Calu3 (cell line): ENCODE data around the gene MAK. TPM values are rescaled to one million over a fixed set of nuclear protein-coding genes. Genes with fewer than 3 reads are reported as not detected.
"Not testable (repeated sequence)": the region's sequence is repeated elsewhere in the genome, so short reads cannot be mapped to it uniquely, and the experiment has no call there.

Experiments
- BruUV-seq: library from RNA; stranded (reverse); fragments of 400-500 nt; replicated peaks from 2 replicates; lab custom pipeline; 2021; lab: Mats Ljungman, UMichigan
- CTCF ChIA-PET: fragments of 300-600 bp; sonication (Branson Sonifier 250); formaldehyde crosslinking; loops from one replicate; lab custom pipeline; 2022; ENCODE audit warnings: antibody characterized with exemption; lab: Charles Lee
- DNase-seq: peaks from one replicate; pipeline ENCODE4 v3.0.0; 2022
- H3K27ac Mint-ChIP-seq: one replicate; pipeline ENCODE4 v1.8.0; 2022; ENCODE audit warnings: mixed read lengths; ENCODE audit not compliant: unreplicated experiment
- H3K27me3 Mint-ChIP-seq: one replicate; pipeline ENCODE4 v1.8.0; 2022; ENCODE audit warnings: mixed read lengths; ENCODE audit not compliant: unreplicated experiment
- H3K36me3 Mint-ChIP-seq: one replicate; pipeline ENCODE4 v1.8.0; 2022; ENCODE audit warnings: mild to moderate bottlenecking, moderate library complexity, mixed read lengths; ENCODE audit not compliant: insufficient read depth, unreplicated experiment
- H3K4me1 Mint-ChIP-seq: one replicate; pipeline ENCODE4 v1.8.0; 2022; ENCODE audit warnings: mild to moderate bottlenecking, low read depth, mixed read lengths; ENCODE audit not compliant: unreplicated experiment
- H3K4me3 Mint-ChIP-seq: one replicate; pipeline ENCODE4 v1.8.0; 2022; ENCODE audit warnings: mild to moderate bottlenecking, low read depth, moderate library complexity, mixed read lengths; ENCODE audit not compliant: unreplicated experiment
- H3K9me3 Mint-ChIP-seq: one replicate; pipeline ENCODE4 v1.8.0; 2022; ENCODE audit warnings: low read depth, mixed read lengths; ENCODE audit not compliant: unreplicated experiment
- intact Hi-C: fragments of 100-400 bp; cut with micrococcal nuclease; formaldehyde crosslinking; loops from one replicate; pipeline ENCODE4 v1.10.0; 2022; ENCODE audit not compliant: unreplicated experiment
- total RNA-seq: library from RNA; stranded (reverse); gene quantifications from 2 replicates; pipeline ENCODE4 v1.2.3, GENCODE V29; 2022
- TF ChIP-seq, protein P1 (sequence below): fragments of 200-600 bp; IDR thresholded peaks from one replicate; pipeline ENCODE4 v1.8.0; 2022; ENCODE audit warnings: antibody characterized with exemption; ENCODE audit not compliant: unreplicated experiment

MAK gene
- total RNA-seq, 1 experiment from 2014 or later, result 0.35 TPM

DNA sequence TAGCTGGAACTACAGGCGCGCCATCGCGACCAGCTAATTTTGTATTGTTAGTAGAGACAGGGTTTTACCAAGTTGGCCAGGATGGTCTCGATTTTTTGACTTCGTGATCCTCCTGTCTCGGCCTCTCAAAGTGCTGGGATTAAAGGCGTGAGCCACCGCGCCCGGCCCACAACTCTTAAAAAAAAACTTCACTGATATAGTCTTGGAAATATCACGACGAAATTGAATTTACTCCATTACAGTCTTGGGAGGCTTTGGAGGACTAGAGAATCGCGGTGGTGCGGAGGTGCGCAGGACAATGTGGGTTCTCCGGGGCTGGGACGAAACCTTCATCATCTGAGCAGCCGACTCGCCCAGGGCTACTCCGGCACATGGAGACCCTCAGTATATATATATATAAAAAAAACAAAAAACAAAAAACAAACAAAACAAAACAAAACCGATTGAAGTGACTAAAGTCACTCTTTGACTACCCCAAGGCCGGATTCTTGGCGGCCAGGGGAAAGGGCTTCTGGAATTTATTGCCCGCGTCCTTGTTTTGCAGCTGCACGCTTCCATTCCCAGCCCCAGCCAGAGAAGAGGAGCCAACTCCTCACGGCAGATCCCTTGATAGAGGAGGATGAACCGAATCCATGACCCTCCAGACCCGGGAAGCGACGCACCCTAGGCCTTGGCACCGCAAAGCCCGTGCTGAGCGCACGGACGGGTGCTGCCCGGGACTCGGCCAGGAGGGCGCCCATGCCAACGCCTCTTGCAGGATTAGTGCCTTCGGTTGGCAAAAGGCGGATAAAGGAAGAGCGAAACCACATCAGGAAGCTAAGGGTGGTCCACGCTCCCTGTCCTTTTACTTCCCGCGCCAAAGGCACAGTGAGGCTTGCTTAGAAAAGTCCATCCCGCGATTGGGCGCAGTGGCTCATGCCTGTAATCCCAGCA, 45.2 kb upstream of the MAK start:
- DNase-seq, result no peak
- Mint-ChIP-seq H3K36me3 (no peaks in the 10 kb centered on the region), H3K9me3 (no peaks in the 10 kb centered on the region), H3K27me3 (no peaks in the 10 kb centered on the region), H3K4me3 (no peak overlapping the region), H3K27ac (no peak overlapping the region), H3K4me1 (no peaks in the 10 kb centered on the region)
- TF ChIP-seq, protein P1, sequence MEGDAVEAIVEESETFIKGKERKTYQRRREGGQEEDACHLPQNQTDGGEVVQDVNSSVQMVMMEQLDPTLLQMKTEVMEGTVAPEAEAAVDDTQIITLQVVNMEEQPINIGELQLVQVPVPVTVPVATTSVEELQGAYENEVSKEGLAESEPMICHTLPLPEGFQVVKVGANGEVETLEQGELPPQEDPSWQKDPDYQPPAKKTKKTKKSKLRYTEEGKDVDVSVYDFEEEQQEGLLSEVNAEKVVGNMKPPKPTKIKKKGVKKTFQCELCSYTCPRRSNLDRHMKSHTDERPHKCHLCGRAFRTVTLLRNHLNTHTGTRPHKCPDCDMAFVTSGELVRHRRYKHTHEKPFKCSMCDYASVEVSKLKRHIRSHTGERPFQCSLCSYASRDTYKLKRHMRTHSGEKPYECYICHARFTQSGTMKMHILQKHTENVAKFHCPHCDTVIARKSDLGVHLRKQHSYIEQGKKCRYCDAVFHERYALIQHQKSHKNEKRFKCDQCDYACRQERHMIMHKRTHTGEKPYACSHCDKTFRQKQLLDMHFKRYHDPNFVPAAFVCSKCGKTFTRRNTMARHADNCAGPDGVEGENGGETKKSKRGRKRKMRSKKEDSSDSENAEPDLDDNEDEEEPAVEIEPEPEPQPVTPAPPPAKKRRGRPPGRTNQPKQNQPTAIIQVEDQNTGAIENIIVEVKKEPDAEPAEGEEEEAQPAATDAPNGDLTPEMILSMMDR, result no peak
- BruUV-seq, result no TSS peak
- intact Hi-C loops, result no loop called here
- CTCF ChIA-PET, result no interaction called here

DNA sequence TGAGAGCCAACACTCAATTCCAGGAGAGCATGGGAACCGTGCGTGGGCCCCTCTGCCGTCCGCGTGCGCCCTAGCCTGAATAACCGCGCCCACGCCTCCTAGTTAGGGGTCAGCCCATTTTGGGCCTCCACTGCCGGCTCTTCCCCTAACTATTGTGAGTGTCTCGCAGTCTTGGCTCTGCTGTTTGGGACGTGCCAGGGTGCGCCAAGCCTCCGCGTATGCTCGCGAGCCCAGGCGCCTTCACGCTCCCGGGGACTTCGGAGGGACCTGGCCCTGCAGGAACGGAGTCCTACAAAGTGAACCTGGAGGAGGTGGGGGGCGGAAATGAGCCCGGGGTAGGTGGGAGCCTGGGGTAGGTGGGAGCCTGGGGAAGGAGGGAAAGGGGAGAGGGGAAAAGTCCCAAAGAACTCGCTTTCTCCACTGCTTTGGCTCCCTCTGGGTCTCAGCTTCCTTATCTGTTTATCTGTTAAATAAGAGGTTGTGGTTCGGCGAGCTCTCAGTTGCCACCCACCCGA, 44.4 kb upstream of the MAK start:
- H3K27me3 Mint-ChIP-seq, result no peaks in the 10 kb centered on the region
- H3K27ac Mint-ChIP-seq, result no peak overlapping the region
- H3K4me1 Mint-ChIP-seq, result no peaks in the 10 kb centered on the region
- CTCF ChIA-PET, result no interaction called here
- intact Hi-C loops, result no loop called here
- H3K9me3 Mint-ChIP-seq, result no peaks in the 10 kb centered on the region
- DNase-seq, result no peak
- TF ChIP-seq, protein P1, result no peak
- no TSS peak for BruUV-seq
- H3K36me3 Mint-ChIP-seq, result no peaks in the 10 kb centered on the region
- H3K4me3 Mint-ChIP-seq, result no peak overlapping the region

DNA sequence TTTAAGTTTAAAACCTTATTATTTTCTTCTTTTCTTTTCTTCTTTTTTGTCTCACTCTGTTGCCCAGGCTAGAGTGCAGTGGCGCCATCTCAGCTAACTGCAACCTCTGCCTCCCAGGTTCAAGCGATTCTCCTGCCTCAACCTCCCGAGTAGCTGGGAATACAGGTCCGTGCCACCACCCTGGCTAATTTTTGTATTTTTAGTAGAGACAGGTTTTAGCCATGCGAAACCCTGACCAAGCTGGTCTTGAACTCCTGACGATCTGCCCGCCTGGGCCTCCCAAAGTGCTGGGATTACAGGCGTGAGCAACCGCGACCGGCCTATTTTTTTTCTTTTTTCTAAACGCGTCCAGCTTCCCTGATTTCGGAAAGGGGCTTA, 43.9 kb upstream of the MAK start:
- intact Hi-C loops, H3K27ac Mint-ChIP-seq, H3K9me3 Mint-ChIP-seq, H3K4me3 Mint-ChIP-seq, DNase-seq, H3K27me3 Mint-ChIP-seq, BruUV-seq, H3K4me1 Mint-ChIP-seq, CTCF ChIA-PET, H3K36me3 Mint-ChIP-seq: not testable (repeated sequence)

DNA sequence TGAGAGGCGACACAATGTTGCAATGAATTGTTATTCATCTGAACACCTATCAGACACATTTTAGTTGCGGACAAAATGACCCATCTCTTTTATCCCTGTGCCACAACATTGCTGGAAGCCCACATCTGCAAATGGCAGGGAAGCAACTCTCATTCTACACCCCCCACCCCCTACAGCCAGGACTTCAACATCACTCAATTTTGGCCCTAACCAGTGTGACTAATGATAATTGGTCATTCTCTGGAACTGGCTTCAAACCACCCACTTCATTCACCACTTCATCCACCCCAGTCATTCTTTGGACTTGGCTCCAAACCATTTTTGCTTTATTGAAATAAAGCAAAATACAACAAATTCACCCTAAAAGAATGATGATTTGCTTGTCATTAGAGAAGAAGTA, 42.0 kb upstream of the MAK start:
- Mint-ChIP-seq H3K4me3 (no peak overlapping the region), H3K4me1 (no peaks in the 10 kb centered on the region), H3K36me3 (no peaks in the 10 kb centered on the region), H3K27me3 (no peaks in the 10 kb centered on the region), H3K9me3 (no peaks in the 10 kb centered on the region), H3K27ac (no peak overlapping the region)
- TF ChIP-seq, protein P1, result no peak
- intact Hi-C loops, result no loop called here
- BruUV-seq, result no TSS peak
- no peak for DNase-seq
- CTCF ChIA-PET, result no interaction called here

DNA sequence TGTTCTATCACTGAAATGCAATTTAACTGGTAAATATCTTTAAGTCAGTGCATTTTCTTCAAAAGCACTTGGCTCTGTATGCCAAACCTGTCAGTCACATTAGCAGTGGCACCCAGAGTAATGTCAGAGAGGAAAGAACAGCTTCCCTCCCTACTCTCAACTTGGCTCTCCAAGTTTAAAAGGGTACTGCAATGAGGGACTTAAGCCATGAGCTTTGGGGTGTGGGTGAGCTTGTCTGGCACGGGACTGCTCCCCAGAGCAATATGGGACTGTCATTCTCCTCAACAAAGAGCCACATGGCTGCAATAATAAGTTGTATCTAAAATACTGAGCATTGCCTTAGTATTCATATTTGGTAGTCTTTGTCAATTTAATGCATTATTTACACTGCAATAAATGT, 39.5 kb upstream of the MAK start:
- CTCF ChIA-PET, result no interaction called here
- intact Hi-C loops, result no loop called here
- H3K27me3 Mint-ChIP-seq, result no peaks in the 10 kb centered on the region
- no peak overlapping the region for H3K27ac Mint-ChIP-seq
- H3K4me3 Mint-ChIP-seq, result no peak overlapping the region
- no peaks in the 10 kb centered on the region for H3K36me3 Mint-ChIP-seq
- H3K9me3 Mint-ChIP-seq, result no peaks in the 10 kb centered on the region
- no TSS peak for BruUV-seq
- DNase-seq, result no peak
- peaks cover 8% of the 10 kb centered on the region for H3K4me1 Mint-ChIP-seq
- TF ChIP-seq, protein P1, result no peak
